HG03354 (cell line): ENCODE data around the gene SPTBN5.

Experiments
- ATAC-seq: cut with Tn5 transposase; IDR thresholded peaks from one replicate; pipeline ENCODE4 v1.9.1; 2021; ENCODE audit warnings: mild to moderate bottlenecking; ENCODE audit not compliant: unreplicated experiment, poor library complexity, severe bottlenecking

SPTBN5 gene

GRCh38 chr15:41927536-41927935 lies 33.7 kb upstream of the SPTBN5 start:
- no peak for ATAC-seq

GRCh38 chr15:41926185-41927056 lies 32.6 kb upstream of the SPTBN5 start:
- ATAC-seq = no peak

GRCh38 chr15:41925086-41925608 lies 31.3 kb upstream of the SPTBN5 start:
- ATAC-seq = no peak

- ATAC-seq = no peak
Measured at GRCh38 chr15:41923401-41923997, 29.6 kb upstream of the SPTBN5 start.

- no peak for ATAC-seq
Measured at GRCh38 chr15:41922353-41922752, 28.5 kb upstream of the SPTBN5 start.

GRCh38 chr15:41921639-41922038 lies 27.8 kb upstream of the SPTBN5 start:
- no peak for ATAC-seq

- no peak for ATAC-seq
Measured at GRCh38 chr15:41921167-41921566, 27.3 kb upstream of the SPTBN5 start.

- no peak for ATAC-seq
Measured at GRCh38 chr15:41919954-41920538, 26.2 kb upstream of the SPTBN5 start.

- ATAC-seq = no peak
Measured at GRCh38 chr15:41919201-41919820, 25.5 kb upstream of the SPTBN5 start.

- ATAC-seq = no peak
Measured at GRCh38 chr15:41918506-41919126, 24.8 kb upstream of the SPTBN5 start.

- ATAC-seq = no peak
Measured at GRCh38 chr15:41917767-41918430, 24.0 kb upstream of the SPTBN5 start.

- no peak for ATAC-seq
Measured at GRCh38 chr15:41915255-41915994, 21.6 kb upstream of the SPTBN5 start.

- ATAC-seq = no peak
Measured at GRCh38 chr15:41914411-41914810, 20.6 kb upstream of the SPTBN5 start.

GRCh38 chr15:41913256-41913655 lies 19.4 kb upstream of the SPTBN5 start:
- ATAC-seq = no peak

GRCh38 chr15:41911691-41912345 lies 18.0 kb upstream of the SPTBN5 start:
- no peak for ATAC-seq

GRCh38 chr15:41908736-41909461 lies 15.0 kb upstream of the SPTBN5 start:
- ATAC-seq = no peak

GRCh38 chr15:41907141-41907540 lies 13.3 kb upstream of the SPTBN5 start:
- ATAC-seq = no peak

GRCh38 chr15:41906608-41907007 lies 12.8 kb upstream of the SPTBN5 start:
- ATAC-seq = no peak
